HG03575 (cell line): ENCODE measurements around the gene CNDP1.

Experiments
- ATAC-seq: cut with Tn5 transposase; IDR thresholded peaks from one replicate; pipeline ENCODE4 v1.9.1; 2021; ENCODE audit not compliant: unreplicated experiment, insufficient number of reproducible peaks, low FRiP score; ENCODE audit errors: extremely low read depth

Gene CNDP1

DNA sequence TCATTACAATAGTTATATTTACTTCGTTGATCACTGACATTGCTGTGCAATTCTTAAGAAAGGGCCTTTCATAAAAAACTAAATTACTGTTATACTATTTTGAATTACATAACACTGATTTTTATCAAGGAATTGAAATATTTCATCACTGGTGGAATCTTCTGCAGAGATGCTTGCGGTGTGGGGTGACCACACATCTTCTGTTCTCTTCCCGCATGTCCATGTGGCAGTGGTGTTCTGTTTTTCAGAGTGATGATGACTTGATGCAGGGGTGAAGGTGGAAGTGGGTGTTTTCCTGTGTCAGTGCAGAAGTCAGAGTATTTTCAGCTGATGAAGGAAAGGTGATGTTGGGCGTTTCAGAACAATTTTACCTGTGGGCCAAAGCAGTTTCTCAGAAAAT, 31.2 kb upstream of the CNDP1 start:
- ATAC-seq, result no peak

DNA sequence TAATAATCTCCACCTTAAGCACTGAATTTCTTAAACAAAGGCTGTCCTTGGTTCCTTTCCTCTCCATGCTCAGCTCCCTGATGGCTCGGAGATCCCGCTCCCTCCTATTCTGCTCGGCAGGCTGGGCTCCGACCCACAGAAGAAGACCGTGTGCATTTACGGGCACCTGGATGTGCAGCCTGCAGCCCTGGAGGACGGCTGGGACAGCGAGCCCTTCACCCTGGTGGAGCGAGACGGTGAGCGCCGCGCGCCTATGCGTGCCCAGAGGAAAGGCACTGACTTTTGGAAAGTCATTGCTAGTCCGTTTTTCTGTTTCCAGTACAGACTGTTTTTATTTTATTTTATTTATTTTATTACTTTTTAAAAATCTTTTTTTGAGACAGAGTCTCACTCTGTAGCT, 28.5 kb upstream of the CNDP1 start:
- ATAC-seq, result no peak

DNA sequence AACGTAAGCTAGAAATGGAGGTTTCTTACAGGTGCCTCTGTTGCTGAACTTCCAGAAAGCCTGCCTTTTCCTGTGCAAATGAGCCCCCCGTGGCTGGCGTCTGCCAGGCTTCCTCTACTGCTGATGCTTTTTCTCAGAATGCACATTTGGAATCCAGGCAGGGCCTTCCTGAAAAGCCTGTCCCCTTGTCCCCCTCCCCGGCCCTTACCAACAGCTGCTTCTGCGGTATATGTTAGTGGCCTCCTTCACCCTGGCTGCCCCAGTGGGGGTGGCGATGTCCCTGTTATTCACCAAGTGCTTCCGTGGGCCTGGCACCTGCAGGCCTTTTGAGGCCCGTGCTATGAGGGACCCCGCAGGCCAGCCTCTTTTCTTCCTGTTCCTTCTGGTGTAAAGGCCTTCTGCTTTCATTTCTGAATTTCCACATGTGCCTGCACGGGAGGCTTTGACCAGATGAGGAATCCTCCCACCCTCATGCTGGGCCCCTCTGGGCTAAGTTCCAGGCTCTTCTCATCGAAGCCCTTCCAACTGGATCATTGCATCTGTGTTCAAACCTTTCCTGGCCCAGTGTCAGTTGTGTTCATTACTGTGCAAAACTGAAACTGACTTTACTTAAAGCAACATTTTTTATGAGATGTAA, 27.7 kb upstream of the CNDP1 start:
- no peak for ATAC-seq

DNA sequence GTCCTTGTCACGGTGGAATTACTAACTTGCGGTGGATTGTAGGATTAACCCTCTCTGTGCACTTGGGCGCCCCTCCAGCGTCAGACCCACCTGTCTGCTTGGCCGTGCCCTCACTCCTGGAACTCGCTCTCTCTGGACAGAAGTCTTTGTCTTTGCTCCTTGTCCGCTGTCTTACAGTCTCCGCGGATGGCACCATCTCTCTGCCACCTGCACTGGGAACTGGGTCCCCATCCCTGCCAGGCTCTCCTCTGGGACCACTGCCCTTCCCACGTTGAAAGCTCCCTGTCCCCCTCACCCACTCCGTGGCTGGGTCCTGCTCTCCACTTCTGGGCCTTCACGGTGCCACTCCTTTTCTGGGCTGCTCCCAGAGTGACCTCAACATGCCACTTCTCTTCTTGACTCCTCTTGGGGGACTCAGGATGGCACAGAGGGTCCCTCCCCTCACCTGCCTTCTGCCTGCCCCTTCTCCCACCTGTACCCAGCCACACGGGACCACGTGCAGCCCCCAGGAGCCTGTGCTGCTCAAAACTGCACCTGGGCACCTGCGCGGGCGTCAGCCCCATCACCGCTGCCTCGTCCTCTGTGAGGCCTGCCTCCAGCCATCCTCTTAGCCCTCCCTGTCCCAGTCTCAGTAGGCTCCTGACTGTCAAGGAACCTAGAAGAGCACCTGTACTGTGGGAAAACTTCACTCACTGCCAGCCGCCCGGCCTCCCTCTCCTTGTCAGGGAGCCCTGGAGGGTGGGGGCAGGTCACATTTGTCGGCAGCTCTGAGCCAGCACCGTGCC, 27.0 kb upstream of the CNDP1 start:
- no peak for ATAC-seq

DNA sequence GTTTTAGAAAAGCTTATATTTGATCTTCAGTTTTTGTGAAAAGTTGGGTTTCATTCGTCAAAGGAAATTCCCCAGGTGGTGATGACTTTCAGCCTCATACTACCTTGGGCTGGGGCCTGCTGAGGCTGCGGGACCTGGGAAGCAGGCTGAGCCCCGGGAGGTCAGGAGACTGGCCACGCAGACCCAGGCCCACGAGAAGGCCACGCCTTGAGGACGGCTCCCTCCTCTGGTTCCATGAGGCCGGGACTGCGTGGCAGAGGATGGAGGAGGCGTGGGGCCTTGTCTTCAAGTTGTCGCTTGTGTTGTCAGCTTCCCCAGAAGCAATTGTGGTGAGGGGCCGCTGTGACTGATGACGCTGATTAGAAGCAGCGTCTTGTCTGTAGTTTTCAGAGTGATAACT, 26.4 kb upstream of the CNDP1 start:
- ATAC-seq, result no peak

DNA sequence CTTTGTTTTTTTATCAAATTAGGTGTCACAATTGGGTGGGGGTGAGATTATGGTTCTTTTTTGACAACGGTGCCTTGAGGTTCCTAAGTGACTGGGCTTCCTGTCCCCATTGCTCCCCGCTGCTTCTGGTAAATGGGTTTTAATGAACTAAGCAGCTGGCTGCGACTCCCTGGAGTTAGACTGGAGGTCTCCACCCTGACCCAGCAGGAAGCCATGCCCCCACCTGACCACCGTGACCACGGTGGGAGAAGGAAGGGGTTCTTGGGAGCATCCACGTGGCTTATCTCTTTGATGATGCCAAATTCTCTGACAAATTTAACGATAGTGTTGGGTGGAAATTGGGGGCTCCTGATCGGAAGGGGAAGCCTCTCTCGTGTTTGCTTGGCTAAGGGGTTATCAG, 25.9 kb upstream of the CNDP1 start:
- no peak for ATAC-seq

DNA sequence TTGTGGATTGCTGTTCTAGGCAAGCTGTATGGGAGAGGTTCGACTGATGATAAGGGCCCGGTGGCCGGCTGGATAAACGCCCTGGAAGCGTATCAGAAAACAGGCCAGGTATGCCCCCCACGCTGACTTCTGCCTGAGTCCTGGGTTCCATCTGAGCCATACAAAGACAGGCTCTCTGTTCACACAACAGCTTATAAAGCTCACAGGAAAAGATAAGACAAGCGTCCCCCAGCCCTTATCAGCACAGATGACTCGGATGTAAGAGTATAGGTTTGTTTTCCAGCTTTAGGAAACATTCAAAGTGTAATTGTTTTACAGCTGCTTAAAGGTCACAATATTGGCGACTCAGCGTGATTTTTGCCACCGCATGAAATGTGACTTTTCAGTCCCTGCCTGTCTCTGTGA, 25.5 kb upstream of the CNDP1 start:
- no peak for ATAC-seq

DNA sequence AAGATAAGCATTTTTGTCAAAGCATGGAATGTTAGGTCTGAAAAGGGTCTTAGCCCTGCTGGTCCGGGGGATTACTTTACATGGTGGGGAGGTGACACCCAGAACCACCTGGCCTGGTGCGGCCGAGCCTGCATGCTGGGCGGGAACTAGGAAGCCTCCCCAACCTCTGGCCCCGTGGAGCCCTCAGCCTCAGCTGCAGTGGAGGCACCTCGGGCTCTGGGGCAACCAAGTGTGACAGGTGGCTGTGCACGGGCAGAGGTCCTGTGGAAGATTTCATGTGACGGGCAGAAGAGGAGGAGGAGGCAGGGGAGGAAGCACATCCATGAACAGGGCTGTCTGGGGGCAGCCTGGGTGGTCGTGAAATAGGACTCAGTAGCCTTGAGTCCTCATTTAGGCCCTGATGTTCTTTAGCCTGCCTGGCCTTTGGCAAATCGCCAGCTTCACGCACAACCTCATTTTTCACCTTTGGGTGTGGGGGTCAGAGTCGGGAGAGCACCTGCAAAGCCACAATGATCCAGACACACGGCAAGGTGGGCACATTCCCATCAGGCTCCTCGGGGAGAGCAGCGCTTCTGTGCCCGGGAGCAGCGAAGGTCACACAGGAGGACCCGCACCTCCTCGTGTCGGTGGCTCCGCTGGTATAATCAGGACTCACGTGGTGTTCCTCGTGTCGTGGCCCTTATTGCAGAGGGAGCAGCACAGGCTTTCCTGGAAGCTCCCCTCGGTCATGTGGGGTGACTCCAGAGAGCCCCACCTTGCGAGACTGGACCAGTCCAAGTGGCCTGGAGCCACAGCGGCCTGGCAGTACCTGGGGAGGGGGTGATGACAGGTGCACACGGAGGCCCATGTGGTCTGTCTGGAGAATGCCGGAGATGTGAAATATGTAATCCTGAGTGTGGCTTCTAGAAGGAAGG, 24.2 kb upstream of the CNDP1 start:
- no peak for ATAC-seq

DNA sequence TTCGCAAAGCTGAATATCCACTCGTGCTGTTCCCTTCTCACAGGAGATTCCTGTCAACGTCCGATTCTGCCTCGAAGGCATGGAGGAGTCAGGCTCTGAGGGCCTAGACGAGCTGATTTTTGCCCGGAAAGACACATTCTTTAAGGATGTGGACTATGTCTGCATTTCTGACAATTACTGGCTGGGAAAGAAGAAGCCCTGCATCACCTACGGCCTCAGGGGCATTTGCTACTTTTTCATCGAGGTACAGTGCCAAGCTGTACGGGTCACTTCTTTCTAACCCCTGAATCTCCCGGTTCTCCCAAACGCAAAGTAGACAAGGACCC, 23.6 kb upstream of the CNDP1 start:
- ATAC-seq, result no peak

DNA sequence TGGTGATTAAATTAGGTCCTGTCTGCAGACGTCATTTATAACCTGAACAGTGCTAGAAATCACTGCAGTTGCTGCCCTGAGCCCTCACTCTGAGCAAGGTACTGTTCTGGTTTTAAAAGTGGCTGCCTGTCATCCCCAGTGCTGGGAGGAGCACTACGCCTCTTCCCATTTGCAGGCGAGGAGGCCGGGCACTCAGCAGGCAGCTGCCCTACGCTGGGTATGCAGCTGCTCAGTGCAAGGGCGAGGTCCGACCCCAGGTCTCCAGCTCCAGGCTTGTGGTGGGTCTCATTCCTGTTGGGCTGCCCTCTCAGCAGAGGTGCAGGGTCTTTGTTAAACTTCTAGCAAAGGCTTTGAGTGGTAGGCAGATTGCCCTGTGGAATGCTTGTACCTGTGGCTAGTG, 22.5 kb upstream of the CNDP1 start:
- no peak for ATAC-seq

DNA sequence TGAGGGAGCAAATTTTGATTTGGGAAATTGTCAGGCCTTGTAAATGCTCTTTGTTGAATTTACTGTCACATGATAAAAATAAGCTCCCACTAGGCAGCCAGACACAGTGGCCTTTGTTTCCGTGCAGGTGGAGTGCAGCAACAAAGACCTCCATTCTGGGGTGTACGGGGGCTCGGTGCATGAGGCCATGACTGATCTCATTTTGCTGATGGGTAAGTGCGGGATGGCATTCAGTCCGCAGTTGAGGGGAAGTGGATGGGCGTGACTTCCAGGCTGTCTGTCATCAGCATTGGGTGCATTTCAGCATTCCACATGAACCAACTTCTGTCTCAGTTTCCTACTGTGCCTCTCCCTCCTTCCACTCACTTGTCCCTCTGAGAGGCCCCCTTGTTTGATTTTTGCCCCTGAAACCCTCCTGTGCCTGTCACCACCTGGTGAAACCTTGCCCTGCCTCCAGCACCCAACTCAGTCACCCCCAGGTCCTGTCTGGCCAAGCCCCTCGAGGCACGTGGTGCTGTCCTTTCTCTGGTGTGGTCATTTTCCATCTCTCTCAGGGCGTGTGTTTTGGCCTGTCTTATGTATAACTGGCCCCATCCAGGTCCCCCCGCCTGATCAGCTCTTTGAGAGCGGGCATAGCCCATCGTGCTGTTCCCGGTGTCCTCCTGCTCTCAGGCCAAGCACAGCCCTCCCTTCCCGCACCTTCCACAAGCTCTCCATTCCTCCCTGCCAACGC, 21.8 kb upstream of the CNDP1 start:
- ATAC-seq, result no peak

DNA sequence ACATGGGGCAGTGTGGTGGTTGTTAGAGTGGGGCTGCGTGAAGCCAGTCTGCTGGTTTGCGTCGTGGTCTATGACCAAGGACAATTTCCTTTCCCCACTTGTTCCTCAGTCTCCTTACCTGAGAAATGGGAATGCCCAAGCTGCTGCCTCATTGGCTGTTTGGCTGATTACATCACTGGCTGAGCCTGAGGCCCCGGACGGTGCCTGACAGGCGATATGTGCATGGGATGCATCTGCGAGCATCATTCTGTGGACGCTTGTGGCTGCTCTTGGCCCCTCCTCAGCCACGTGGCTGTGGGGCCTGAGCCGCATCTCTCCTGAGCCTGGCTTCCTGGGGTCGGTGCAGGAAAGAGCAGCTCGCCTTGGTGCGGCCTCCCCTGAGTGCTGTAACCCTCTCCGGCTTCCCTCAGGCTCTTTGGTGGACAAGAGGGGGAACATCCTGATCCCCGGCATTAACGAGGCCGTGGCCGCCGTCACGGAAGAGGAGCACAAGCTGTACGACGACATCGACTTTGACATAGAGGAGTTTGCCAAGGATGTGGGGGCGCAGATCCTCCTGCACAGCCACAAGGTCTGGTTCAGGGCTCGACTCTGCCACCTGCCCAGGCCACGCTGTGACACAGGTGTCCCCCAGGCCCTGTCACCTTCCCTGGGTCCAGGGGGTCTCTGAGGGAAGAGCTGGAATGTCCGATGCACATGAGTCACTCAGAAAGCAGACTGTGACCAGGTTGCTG, 21.0 kb upstream of the CNDP1 start:
- no peak for ATAC-seq

DNA sequence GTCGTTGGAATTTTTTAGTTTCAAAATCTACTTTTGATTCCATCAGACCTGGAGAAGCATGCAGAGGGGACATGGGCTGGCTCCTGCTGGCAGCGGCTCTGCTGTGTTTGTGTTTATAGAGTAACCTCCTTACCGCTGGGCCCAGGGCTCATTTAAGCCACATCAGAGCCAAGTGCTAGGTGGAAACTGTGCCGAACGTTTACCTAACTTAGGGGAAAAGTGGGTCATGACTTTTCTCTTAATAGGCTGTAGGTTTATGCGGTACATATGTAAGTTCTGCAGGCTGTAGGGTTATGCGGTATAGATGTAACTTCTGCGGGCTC, 20.5 kb upstream of the CNDP1 start:
- no peak for ATAC-seq

DNA sequence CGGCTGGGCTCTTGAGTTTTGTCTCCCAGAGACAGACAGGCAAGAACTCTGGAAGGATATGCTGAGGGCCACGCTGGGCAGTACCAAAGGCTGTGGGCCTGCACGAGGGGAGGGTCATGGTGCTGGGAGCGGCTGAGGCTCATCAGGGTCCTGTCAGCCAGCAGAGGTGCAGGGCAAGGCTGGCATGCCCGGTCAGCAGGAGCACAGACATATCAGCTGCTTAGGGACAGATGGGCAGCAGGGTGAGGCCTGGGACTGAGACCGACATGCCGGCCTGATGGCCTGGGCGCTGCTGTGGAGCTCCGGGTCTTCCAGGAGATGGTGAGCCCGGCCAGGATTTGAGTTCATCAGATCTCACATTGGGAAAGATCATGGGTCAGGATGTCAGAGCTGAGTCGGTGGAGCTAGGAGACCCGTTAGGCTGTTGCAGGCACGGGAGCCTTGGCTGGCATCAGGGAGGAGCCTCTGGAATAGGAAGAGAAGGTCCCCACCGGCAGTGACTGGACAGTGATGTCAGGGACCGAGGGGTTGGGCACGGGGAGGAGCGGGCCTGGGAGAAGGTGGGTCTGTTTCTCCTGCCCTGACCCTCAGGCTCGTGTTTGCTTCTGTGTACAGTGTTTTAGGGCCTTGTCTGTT, 19.3 kb upstream of the CNDP1 start:
- ATAC-seq, result no peak

DNA sequence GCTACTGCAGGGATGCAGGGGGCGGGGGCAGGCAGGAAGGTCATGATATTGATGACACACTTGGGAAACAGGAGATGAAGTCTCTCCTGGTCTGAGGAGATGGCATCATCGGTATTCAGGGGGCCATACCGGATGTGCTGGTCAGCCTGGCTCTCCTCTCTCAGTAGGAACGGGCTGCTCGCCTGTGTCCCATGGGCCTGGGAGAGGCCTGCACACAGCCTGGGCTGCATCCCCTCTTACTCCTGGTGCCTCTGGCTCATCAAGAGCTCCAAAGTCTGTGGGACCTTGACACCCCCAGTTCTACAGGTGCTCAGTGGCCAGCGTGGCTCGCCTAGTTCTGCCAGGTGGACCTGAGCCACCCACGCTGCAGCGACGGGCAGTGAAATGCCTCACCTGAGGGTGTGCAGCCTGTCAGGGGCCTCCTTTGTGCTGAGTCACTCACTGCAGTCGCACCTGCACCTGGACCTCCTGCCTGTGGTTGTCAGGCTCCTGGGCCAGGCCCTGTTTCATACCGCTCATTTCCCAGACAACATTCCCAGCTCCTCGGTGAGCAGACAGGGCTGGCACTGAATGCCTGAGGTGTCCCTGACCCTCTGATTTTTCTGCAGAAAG, 18.6 kb upstream of the CNDP1 start:
- ATAC-seq, result no peak

DNA sequence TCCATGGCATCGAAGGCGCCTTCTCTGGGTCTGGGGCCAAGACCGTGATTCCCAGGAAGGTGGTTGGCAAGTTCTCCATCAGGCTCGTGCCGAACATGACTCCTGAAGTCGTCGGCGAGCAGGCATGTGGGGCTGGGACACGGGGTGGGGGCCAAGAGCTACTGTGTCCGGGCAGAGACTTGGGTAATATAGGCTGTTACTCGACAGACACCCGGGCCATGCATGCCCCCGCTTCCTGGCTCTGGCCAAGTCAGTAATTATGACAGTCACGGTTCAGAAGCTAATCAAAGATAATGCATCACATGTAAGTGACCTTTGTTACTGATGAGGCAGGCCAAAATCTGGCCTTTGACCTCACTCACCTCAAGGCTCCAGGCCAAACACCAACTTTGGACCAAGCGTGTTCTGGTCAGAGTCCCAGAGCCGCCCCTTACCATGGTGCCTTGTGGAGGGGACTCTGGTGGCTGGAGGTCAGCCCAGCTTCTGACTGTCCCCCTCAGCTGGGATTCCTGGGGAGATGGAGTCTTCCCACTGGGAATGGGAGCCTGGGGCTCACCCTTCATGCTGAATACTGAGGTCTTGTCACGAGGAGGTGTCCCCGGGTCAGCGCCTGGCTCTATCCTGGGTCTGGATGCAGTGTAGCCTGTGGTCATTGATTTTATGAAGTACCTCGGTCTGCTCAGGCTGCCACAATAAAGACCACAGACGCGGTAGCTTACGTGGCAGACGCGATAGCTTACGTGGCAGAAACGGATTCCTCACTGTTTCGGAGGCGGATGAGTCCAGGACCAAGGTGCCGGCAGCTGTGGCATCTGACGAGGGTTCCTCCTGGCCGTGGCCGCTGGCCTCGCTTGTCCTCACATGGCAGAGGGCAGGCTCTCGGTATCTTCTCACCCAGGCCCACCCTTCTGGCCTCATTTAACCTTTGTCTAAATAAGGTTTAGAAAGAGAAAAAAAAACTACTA, 17.7 kb upstream of the CNDP1 start:
- no peak for ATAC-seq

DNA sequence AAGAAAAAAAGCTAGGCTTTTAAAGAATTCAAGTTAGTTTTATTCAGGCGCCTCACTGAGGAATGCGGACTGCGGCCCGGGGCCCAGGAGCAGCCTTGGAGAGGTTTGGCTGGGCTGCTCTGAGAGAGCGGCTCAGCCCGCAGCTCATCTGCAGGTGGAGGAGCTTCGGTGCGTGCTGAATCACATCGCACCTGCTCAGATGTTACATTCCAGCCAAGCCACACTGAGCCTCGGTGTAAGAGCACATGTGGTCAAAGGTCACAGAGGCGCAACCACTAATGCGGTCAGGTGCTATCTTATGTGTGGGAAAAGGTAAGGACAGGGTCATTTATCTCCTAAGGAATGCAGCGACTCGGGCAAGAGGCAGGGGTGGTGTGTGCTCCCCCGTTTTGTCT, 17.1 kb upstream of the CNDP1 start:
- ATAC-seq, result no peak
